ENCODE measurements around the gene SLC6A17. TPM values are rescaled to one million over a fixed set of nuclear protein-coding genes. Genes with fewer than 3 reads are reported as not detected.

Gene SLC6A17
- total RNA-seq = not detected
- total RNA-seq (2013) = not detected
- 0 to 0.34 (median 0) reads per million in 29 experiments for total RNA-seq

GRCh38 chr1:110150330-110151174 is at the start of gene SLC6A17:
TSS of gene SLC6A17 (plus strand) at chr1:110150494. CDS start at chr1:110166930, 16,436 bp downstream.
- CTCF ChIA-PET = no interaction called here
- Histone ChIP-seq H3K4me1 (ENCODE audit: control insufficient read depth in 1 of 2, extremely low read depth in 1 of 2, insufficient read depth in 2 of 2, low read length in 2 of 2) (no peaks in the 10 kb centered on the region), H3K9me3 (no peaks in the 10 kb centered on the region), H3K27ac (ENCODE audit: low read length) (no peak within 1 kb of the TSS), H3K36me3 (ENCODE audit: control insufficient read depth in 2 of 2, extremely low read depth in 1 of 2, insufficient read depth in 1 of 2, low read length in 1 of 2) (no peaks in the 10 kb centered on the region), H3K4me3 (ENCODE audit: control insufficient read depth in 1 of 2, extremely low read depth in 1 of 2, low read length in 1 of 2) (no peak within 1 kb of the TSS), H3K27me3 (replicated peaks in 1 of 2; ENCODE audit: control insufficient read depth in 2 of 2, extremely low read depth in 1 of 2, insufficient read depth in 2 of 2, low read length in 1 of 2) (peaks cover 10 to 61% of the 10 kb centered on the region in 2 experiments)
- Mint-ChIP-seq H3K36me3 (no peaks in the 10 kb centered on the region), H3K9me3 (no peaks in the 10 kb centered on the region), H3K27me3 (peaks cover 36 to 42% of the 10 kb centered on the region in 2 donors), H3K4me3 (peak within 1 kb of the TSS in 1 of 3 donors; percentile 3), H3K4me1 (peaks cover 0 to 4% (median 3%) of the 10 kb centered on the region in 3 donors), H3K27ac (peak within 1 kb of the TSS in 1 of 2 donors; percentile 63)
- WGBS (ENCODE audit: insufficient coverage) = 4% methylated on average over 99 of the region's 104 CpGs
- POLR2A ChIA-PET = no interaction called here
- no peak for ATAC-seq (replicated peaks in 1 of 4)
- DNase-seq = no peak

GRCh38 chr1:110102081-110102480 is 48.2 kb upstream of the SLC6A17 start:
- 70% methylated on average over 4 of the region's 7 CpGs for WGBS (ENCODE audit: insufficient coverage)
- ATAC-seq (replicated peaks in 1 of 4) (no peak), DNase-seq (no peak)
- H3K4me1 ChIP-seq (ENCODE audit: control insufficient read depth in 1 of 2, extremely low read depth in 1 of 2, insufficient read depth in 2 of 2, low read length in 2 of 2) = peaks cover 0 to 3% of the 10 kb centered on the region in 2 experiments
- H3K4me3 Mint-ChIP-seq = no peak overlapping the region
- H3K9me3 Mint-ChIP-seq = no peaks in the 10 kb centered on the region
- no peaks in the 10 kb centered on the region for H3K36me3 Mint-ChIP-seq
- ChIA-PET CTCF (interaction anchor here (0.6 to 0.9 kb wide), 2 partner anchors 10 to 28 kb away, joined by 3 to 5 read pairs; no protein-coding TSS in a partner anchor), POLR2A (interaction anchor here in 1 of 2 donors (0.8 kb wide), 1 partner anchor 14 kb away, joined by 3 read pairs; no protein-coding TSS in a partner anchor)
- no peaks in the 10 kb centered on the region for H3K9me3 ChIP-seq
- peaks cover 5 to 9% of the 10 kb centered on the region in 2 donors for H3K27me3 Mint-ChIP-seq
- H3K4me3 ChIP-seq (ENCODE audit: control insufficient read depth in 1 of 2, extremely low read depth in 1 of 2, low read length in 1 of 2) = no peak overlapping the region
- H3K27ac ChIP-seq (ENCODE audit: low read length) = no peak overlapping the region
- peaks cover 0 to 6% (median 0%) of the 10 kb centered on the region in 3 donors for H3K4me1 Mint-ChIP-seq
- no peak overlapping the region for H3K27ac Mint-ChIP-seq
- no peaks in the 10 kb centered on the region for H3K36me3 ChIP-seq (ENCODE audit: control insufficient read depth in 2 of 2, extremely low read depth in 1 of 2, insufficient read depth in 1 of 2, low read length in 1 of 2)
- peaks cover 0 to 36% of the 10 kb centered on the region in 2 experiments for H3K27me3 ChIP-seq (replicated peaks in 1 of 2; ENCODE audit: control insufficient read depth in 2 of 2, extremely low read depth in 1 of 2, insufficient read depth in 2 of 2, low read length in 1 of 2)

GRCh38 chr1:110106013-110106941 is 44.0 kb upstream of the SLC6A17 start:
- Histone ChIP-seq H3K36me3 (ENCODE audit: control insufficient read depth in 2 of 2, extremely low read depth in 1 of 2, insufficient read depth in 1 of 2, low read length in 1 of 2) (no peaks in the 10 kb centered on the region), H3K4me3 (ENCODE audit: control insufficient read depth in 1 of 2, extremely low read depth in 1 of 2, low read length in 1 of 2) (no peak overlapping the region), H3K9me3 (no peaks in the 10 kb centered on the region), H3K4me1 (ENCODE audit: control insufficient read depth in 1 of 2, extremely low read depth in 1 of 2, insufficient read depth in 2 of 2, low read length in 2 of 2) (peaks cover 0 to 3% of the 10 kb centered on the region in 2 experiments), H3K27me3 (replicated peaks in 1 of 2; ENCODE audit: control insufficient read depth in 2 of 2, extremely low read depth in 1 of 2, insufficient read depth in 2 of 2, low read length in 1 of 2) (peaks cover 0 to 37% of the 10 kb centered on the region in 2 experiments), H3K27ac (ENCODE audit: low read length) (no peak overlapping the region)
- H3K36me3 Mint-ChIP-seq = no peaks in the 10 kb centered on the region
- no peaks in the 10 kb centered on the region for H3K9me3 Mint-ChIP-seq
- peaks cover 5 to 16% of the 10 kb centered on the region in 2 donors for H3K27me3 Mint-ChIP-seq
- H3K27ac Mint-ChIP-seq = no peak overlapping the region
- WGBS (ENCODE audit: insufficient coverage) = 23% methylated on average over 8 of the region's 8 CpGs
- ChIA-PET CTCF (interaction anchor here (0.7 to 1.4 kb wide), 6 partner anchors 10 to 76 kb away, joined by 3 to 6 read pairs (median 3); no protein-coding TSS in a partner anchor), POLR2A (no interaction called here)
- DNase-seq (peak in 33 of 35 experiments; percentile 18 to 73 (median 41)), ATAC-seq (replicated peaks in 1 of 4) (peak; percentile 77 to 85 (median 82))
- H3K4me3 Mint-ChIP-seq = no peak overlapping the region
- peaks cover 0 to 6% (median 0%) of the 10 kb centered on the region in 3 donors for H3K4me1 Mint-ChIP-seq

GRCh38 chr1:110107867-110108469 is 42.3 kb upstream of the SLC6A17 start:
- Histone ChIP-seq H3K4me1 (ENCODE audit: control insufficient read depth in 1 of 2, extremely low read depth in 1 of 2, insufficient read depth in 2 of 2, low read length in 2 of 2) (peaks cover 0 to 3% of the 10 kb centered on the region in 2 experiments), H3K36me3 (ENCODE audit: control insufficient read depth in 2 of 2, extremely low read depth in 1 of 2, insufficient read depth in 1 of 2, low read length in 1 of 2) (no peaks in the 10 kb centered on the region), H3K4me3 (ENCODE audit: control insufficient read depth in 1 of 2, extremely low read depth in 1 of 2, low read length in 1 of 2) (no peak overlapping the region), H3K9me3 (no peaks in the 10 kb centered on the region), H3K27ac (ENCODE audit: low read length) (no peak overlapping the region), H3K27me3 (replicated peaks in 1 of 2; ENCODE audit: control insufficient read depth in 2 of 2, extremely low read depth in 1 of 2, insufficient read depth in 2 of 2, low read length in 1 of 2) (peaks cover 0 to 48% of the 10 kb centered on the region in 2 experiments)
- Mint-ChIP-seq H3K4me3 (no peak overlapping the region), H3K27ac (no peak overlapping the region), H3K9me3 (no peaks in the 10 kb centered on the region), H3K4me1 (peaks cover 0 to 2% (median 0%) of the 10 kb centered on the region in 3 donors), H3K27me3 (peaks cover 14 to 26% of the 10 kb centered on the region in 2 donors), H3K36me3 (no peaks in the 10 kb centered on the region)
- ChIA-PET CTCF (no interaction called here), POLR2A (no interaction called here)
- DNase-seq (no peak), ATAC-seq (replicated peaks in 1 of 4) (no peak)
- WGBS (ENCODE audit: insufficient coverage) = 66% methylated on average over 7 of the region's 7 CpGs

- CTCF ChIA-PET = no interaction called here
- Mint-ChIP-seq H3K4me1 (peaks cover 0 to 2% (median 0%) of the 10 kb centered on the region in 3 donors), H3K4me3 (no peak overlapping the region), H3K36me3 (no peaks in the 10 kb centered on the region), H3K9me3 (no peaks in the 10 kb centered on the region), H3K27ac (no peak overlapping the region), H3K27me3 (peaks cover 21 to 45% of the 10 kb centered on the region in 2 donors)
- Histone ChIP-seq H3K4me1 (ENCODE audit: control insufficient read depth in 1 of 2, extremely low read depth in 1 of 2, insufficient read depth in 2 of 2, low read length in 2 of 2) (peaks cover 0 to under 1% of the 10 kb centered on the region in 2 experiments), H3K27me3 (replicated peaks in 1 of 2; ENCODE audit: control insufficient read depth in 2 of 2, extremely low read depth in 1 of 2, insufficient read depth in 2 of 2, low read length in 1 of 2) (peaks cover 0 to 68% of the 10 kb centered on the region in 2 experiments), H3K4me3 (ENCODE audit: control insufficient read depth in 1 of 2, extremely low read depth in 1 of 2, low read length in 1 of 2) (no peak overlapping the region), H3K9me3 (no peaks in the 10 kb centered on the region), H3K36me3 (ENCODE audit: control insufficient read depth in 2 of 2, extremely low read depth in 1 of 2, insufficient read depth in 1 of 2, low read length in 1 of 2) (no peaks in the 10 kb centered on the region), H3K27ac (ENCODE audit: low read length) (no peak overlapping the region)
- POLR2A ChIA-PET = no interaction called here
- DNase-seq = no peak
- ATAC-seq (replicated peaks in 1 of 4) = no peak
- 89% methylated on average over 1 of the region's 4 CpGs for WGBS (ENCODE audit: insufficient coverage)
These were observed 39.2 kb upstream of the SLC6A17 start for GRCh38 chr1:110111081-110111480.

GRCh38 chr1:110112143-110112542 is 38.2 kb upstream of the SLC6A17 start, which contains the start of gene UBL4B:
TSS of gene UBL4B (plus strand) at chr1:110112443. CDS start at chr1:110112535, 92 bp downstream.
- H3K27ac Mint-ChIP-seq = no peak within 1 kb of the TSS

More at GRCh38 chr1:110112143-110112542, 38.2 kb upstream of the SLC6A17 start, which contains the start of gene UBL4B:
- no peaks in the 10 kb centered on the region for H3K36me3 ChIP-seq (ENCODE audit: control insufficient read depth in 2 of 2, extremely low read depth in 1 of 2, insufficient read depth in 1 of 2, low read length in 1 of 2)
- H3K9me3 Mint-ChIP-seq = no peaks in the 10 kb centered on the region
- H3K27me3 Mint-ChIP-seq = peaks cover 29 to 52% of the 10 kb centered on the region in 2 donors
- peaks cover 0 to 68% of the 10 kb centered on the region in 2 experiments for H3K27me3 ChIP-seq (replicated peaks in 1 of 2; ENCODE audit: control insufficient read depth in 2 of 2, extremely low read depth in 1 of 2, insufficient read depth in 2 of 2, low read length in 1 of 2)
- no peaks in the 10 kb centered on the region for H3K4me1 ChIP-seq (ENCODE audit: control insufficient read depth in 1 of 2, extremely low read depth in 1 of 2, insufficient read depth in 2 of 2, low read length in 2 of 2)
- DNase-seq = no peak
- no peaks in the 10 kb centered on the region for H3K36me3 Mint-ChIP-seq
- H3K4me3 ChIP-seq (ENCODE audit: control insufficient read depth in 1 of 2, extremely low read depth in 1 of 2, low read length in 1 of 2) = no peak within 1 kb of the TSS
- ChIA-PET POLR2A (no interaction called here), CTCF (no interaction called here)
- H3K4me3 Mint-ChIP-seq = no peak within 1 kb of the TSS
- H3K27ac ChIP-seq (ENCODE audit: low read length) = no peak within 1 kb of the TSS
- no peaks in the 10 kb centered on the region for H3K9me3 ChIP-seq
- no peak for ATAC-seq (replicated peaks in 1 of 4)
- 80% methylated on average over 3 of the region's 5 CpGs for WGBS (ENCODE audit: insufficient coverage)
- no peaks in the 10 kb centered on the region for H3K4me1 Mint-ChIP-seq

Measured in T-cell (primary cell).